HFF-Myc (cell line): ENCODE results near the gene MRPS31.

Experiments used
- DNase-seq: peaks from one replicate; pipeline ENCODE4 v3.0.0-alpha.2; 2011; ENCODE audit warnings: low read depth; ENCODE audit errors: extremely low read depth
- H3K4me3 ChIP-seq: replicated peaks from 2 replicates; pipeline ENCODE4 v1.5.1; 2011; ENCODE audit warnings: low read depth, mild to moderate bottlenecking, control low read depth, low read length
- TF ChIP-seq, protein P1 (sequence below): IDR thresholded peaks from 2 replicates; pipeline ENCODE4 v1.5.1; 2012; ENCODE audit warnings: mild to moderate bottlenecking, low read depth, low read length, control low read depth; ENCODE audit errors: missing control alignments

Gene MRPS31

DNA sequence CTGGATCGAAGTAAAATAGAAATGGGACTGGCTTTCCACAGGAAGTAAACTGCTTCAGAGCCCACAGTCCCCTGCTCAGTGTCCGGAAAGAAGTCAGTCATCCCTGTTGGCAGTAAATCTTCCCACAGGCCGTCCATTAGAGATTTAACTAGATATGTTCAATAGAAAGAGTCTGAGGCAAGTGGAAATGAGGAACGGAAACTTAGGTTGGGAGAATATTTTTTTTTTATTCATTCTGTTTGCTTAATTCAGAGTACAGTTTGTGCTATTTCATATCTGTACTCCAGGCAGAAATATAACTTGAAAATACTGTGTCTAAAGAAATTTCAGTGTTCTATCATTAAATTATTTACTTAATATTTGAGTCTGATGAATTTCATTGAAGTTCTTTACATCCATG lies 41.1 kb upstream of the MRPS31 start:
- TF ChIP-seq, protein P1, sequence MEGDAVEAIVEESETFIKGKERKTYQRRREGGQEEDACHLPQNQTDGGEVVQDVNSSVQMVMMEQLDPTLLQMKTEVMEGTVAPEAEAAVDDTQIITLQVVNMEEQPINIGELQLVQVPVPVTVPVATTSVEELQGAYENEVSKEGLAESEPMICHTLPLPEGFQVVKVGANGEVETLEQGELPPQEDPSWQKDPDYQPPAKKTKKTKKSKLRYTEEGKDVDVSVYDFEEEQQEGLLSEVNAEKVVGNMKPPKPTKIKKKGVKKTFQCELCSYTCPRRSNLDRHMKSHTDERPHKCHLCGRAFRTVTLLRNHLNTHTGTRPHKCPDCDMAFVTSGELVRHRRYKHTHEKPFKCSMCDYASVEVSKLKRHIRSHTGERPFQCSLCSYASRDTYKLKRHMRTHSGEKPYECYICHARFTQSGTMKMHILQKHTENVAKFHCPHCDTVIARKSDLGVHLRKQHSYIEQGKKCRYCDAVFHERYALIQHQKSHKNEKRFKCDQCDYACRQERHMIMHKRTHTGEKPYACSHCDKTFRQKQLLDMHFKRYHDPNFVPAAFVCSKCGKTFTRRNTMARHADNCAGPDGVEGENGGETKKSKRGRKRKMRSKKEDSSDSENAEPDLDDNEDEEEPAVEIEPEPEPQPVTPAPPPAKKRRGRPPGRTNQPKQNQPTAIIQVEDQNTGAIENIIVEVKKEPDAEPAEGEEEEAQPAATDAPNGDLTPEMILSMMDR: no peak
- H3K4me3 ChIP-seq: no peak overlapping the region
- no peak for DNase-seq

DNA sequence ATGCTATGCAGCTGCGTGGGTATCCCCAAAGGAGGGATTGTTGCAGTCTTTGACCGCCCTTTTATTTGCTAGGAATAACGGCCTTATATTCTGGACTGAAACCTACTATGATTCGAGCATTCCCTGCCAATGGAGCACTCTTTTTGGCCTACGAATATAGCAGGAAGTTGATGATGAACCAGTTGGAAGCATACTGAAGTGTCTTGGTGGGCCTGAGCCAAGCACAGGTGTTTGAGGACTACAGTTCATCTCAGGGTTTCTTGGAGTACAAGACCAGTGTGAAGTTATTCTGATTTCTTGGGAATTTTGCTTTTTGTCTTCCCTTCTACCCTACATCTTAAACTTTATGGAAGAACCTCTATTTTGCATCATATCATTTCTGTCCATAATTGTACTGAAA lies 38.5 kb upstream of the MRPS31 start:
- TF ChIP-seq, protein P1: no peak
- no peak overlapping the region for H3K4me3 ChIP-seq
- no peak for DNase-seq

DNA sequence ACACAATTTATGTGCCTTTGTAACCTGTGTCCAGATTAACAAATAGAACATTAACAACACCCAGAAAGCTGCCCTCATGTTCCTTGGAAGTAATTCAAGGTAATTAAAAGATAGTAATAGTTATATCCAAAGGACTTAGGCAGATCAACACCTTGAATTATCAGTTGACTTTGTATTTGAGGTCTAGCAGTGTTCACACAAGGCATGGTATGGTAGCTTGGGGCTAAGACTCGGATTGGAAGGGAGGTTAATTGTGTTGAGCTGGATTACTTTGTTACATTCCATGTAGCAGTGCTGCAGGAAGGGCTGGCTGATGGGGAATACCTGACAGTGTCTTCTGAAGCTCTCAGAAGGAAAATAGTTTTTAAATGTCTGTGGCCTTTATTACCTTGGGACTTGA lies 35.3 kb upstream of the MRPS31 start:
- H3K4me3 ChIP-seq: no peak overlapping the region
- TF ChIP-seq, protein P1: no peak
- no peak for DNase-seq

DNA sequence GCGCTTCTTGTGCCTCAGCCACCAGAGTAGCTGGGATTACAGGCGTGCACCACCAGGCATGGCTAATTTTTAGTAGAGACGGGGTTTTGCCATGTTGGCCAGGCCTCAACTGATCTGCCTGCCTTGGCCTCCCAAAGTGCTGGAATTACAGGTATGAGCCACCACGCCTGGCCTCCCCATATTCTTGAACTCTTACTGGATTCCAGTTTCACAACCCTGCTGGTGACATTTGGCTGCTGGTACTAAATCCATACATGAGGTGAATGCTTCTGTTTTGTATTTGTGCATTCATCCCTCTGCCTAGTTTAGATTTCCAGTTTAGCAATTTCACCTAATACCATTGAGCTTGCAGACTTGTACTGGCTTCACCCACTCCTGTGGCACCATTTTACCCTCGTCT lies 32.3 kb upstream of the MRPS31 start:
- TF ChIP-seq, protein P1: no peak
- no peak overlapping the region for H3K4me3 ChIP-seq
- DNase-seq: no peak

DNA sequence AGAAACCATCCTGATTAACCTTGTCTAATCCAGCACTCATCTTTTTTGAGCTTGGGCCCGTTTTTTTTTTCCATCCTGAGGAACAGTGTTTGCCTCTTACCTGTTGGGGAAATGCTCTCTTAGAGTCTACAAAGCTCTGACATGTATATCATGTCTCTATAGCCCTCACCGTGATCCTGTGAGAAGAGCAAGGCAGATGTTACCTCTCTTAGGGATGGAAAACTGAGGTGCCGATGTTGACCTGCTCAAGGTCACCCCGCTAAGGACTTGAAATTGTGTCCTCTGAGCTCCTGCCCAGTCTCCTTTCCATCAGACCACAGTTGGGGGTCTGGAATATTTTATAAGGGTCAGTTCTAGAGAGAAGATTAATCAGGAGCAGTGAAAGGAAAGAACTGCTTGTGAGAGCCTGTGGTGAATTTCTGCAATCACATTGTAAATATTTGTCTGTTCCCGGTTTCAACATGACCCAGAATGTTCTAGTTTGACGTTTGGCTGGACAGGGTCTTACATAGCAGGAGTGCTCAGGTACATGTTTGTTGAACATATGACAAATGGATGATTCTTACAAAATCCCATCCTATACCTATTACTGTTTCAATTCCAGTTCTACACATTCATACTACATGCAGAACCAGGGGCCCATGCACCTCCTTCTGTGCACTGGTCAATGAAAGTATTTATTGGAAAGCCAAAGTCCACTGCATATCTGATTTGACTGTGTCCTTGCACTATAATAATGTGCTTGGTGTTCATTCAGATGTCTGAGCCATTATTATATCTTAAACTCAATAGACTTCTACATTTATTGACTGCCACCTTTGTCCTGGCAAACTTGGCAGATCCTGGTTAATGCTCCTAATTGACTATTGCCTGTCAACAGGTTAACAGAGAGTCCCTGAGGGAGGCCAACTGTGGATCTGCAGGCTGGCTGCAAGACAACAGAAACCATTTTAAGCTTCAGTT lies 30.5 kb upstream of the MRPS31 start:
- TF ChIP-seq, protein P1: no peak
- no peak for DNase-seq
- H3K4me3 ChIP-seq: no peak overlapping the region

DNA sequence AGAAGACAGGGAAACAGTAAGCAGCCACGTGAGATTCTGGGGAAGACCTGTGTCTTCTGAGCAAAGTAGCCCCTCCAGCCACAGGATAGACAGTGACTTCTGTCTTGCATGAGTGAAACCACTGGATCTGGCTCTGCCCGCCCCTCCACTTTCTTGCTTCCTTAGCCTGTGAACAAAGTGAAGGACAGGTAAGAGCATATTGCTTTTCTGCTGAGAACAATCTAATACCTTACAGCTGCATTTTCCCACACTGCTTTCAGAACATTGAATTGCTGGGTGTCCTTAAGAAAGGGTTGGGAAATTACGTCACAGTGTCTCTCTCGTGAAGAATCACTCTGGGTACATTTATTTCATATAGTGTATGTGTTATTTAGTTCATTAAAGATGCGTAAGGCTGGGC lies 29.6 kb upstream of the MRPS31 start:
- TF ChIP-seq, protein P1: no peak

More for the DNA sequence above, 29.6 kb upstream of the MRPS31 start:
- no peak overlapping the region for H3K4me3 ChIP-seq
- DNase-seq: no peak
